Measurements from ENCODE around the gene SCN2A. TPM values are rescaled to one million over a fixed set of nuclear protein-coding genes. Genes with fewer than 3 reads are reported as not detected.

Gene SCN2A
- polyA plus RNA-seq, 1 donor (not counting 4 experiments of a cell fraction or from before 2014, with no cell fraction given), result 1.0 TPM

DNA sequence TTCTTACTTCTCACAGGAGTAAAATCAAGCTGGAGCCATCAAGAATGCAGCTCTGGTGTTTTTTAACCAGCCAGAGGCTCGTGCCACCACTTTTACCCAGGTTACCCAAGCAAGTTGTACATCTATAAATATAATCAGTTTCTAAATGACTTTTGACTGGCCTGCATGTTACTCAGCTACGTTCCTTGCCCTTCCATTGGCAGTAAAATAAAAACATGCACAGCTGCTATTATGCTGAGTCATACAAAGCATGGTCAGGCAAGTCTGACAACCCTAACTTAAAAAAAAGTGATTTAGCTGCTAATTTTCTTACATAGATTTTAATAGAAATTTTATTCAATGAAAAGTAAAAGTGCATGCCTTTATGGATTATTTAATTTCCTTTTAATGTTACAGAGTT, 118.5 kb downstream of the SCN2A start:
- Histone ChIP-seq H3K27me3 (ENCODE audit: control insufficient read depth, extremely low read depth, insufficient read depth, low read length) (no peaks in the 10 kb centered on the region), H3K4me1 (ENCODE audit: control insufficient read depth, extremely low read depth, insufficient read depth, low read length) (peaks cover 6% of the 10 kb centered on the region), H3K36me3 (ENCODE audit: control insufficient read depth in 2 of 2, extremely low read depth in 1 of 2, insufficient read depth in 2 of 2, low read length in 2 of 2) (no peaks in the 10 kb centered on the region), H3K9me1 (ENCODE audit: control insufficient read depth, extremely low read depth, insufficient read depth, low read length) (no peaks in the 10 kb centered on the region), H2AFZ (ENCODE audit: control insufficient read depth, low read length) (no peak overlapping the region), H3K27ac (ENCODE audit: control insufficient read depth, insufficient read depth, low read length) (no peak overlapping the region), H3K4me3 (ENCODE audit: control insufficient read depth in 2 of 3, extremely low read depth in 1 of 3, insufficient read depth in 2 of 3, low read depth in 1 of 3, low read length in 3 of 3) (no peak overlapping the region), H4K20me1 (ENCODE audit: control insufficient read depth, extremely low read depth, insufficient read depth, low read length) (no peaks in the 10 kb centered on the region), H3K9ac (ENCODE audit: control insufficient read depth, extremely low read depth, insufficient read depth, low read length) (no peak overlapping the region), H3K9me3 (ENCODE audit: control insufficient read depth, low read depth, low read length) (no peaks in the 10 kb centered on the region), H3K4me2 (ENCODE audit: control insufficient read depth, extremely low read depth, insufficient read depth, low read depth, low read length) (no peak overlapping the region), H3K79me2 (ENCODE audit: control insufficient read depth, insufficient read depth, low read length) (no peaks in the 10 kb centered on the region)
- DNase-seq (ENCODE audit: low read depth, low spot score), result peak; percentile 23
- FAIRE-seq, result peak; percentile 56
- TF ChIP-seq, protein P1, sequence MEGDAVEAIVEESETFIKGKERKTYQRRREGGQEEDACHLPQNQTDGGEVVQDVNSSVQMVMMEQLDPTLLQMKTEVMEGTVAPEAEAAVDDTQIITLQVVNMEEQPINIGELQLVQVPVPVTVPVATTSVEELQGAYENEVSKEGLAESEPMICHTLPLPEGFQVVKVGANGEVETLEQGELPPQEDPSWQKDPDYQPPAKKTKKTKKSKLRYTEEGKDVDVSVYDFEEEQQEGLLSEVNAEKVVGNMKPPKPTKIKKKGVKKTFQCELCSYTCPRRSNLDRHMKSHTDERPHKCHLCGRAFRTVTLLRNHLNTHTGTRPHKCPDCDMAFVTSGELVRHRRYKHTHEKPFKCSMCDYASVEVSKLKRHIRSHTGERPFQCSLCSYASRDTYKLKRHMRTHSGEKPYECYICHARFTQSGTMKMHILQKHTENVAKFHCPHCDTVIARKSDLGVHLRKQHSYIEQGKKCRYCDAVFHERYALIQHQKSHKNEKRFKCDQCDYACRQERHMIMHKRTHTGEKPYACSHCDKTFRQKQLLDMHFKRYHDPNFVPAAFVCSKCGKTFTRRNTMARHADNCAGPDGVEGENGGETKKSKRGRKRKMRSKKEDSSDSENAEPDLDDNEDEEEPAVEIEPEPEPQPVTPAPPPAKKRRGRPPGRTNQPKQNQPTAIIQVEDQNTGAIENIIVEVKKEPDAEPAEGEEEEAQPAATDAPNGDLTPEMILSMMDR (optimal IDR thresholded peaks at IDR 0.05 in 1 of 3, IDR thresholded peaks at IDR 0.05 in 1 of 3, conservative IDR thresholded peaks at IDR 0.05 in 1 of 3; ENCODE audit: extremely low read depth in 1 of 3, insufficient read depth in 2 of 3, low read length in 3 of 3), result no peak
- no peak for TF ChIP-seq EZH2 (IDR thresholded peaks at IDR 0.05; ENCODE audit: low read length)
- dilution Hi-C loops (cut with MboI; ENCODE audit: extremely low pct_ligation_motif_present, low sequenced_read_pairs), result no loop called here

DNA sequence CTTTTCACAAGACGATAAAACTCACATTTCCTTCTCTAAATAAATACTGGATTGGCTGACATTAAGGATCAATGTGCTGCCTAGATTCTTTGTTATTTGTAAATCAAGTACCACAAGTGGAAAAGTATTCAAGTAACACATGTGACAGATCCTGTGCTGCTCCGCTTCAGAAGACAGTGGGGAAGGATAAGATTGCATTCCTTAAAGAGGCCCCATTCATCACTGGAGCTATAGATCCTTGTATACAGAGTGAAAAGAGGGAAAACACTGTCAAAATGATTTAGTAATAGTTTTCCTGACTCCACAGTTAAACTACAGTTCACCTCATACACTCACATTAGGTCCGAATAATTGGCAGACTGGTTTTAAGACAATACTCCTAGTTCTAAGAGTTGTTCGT, 122.3 kb downstream of the SCN2A start:
- H3K4me1 ChIP-seq (ENCODE audit: control insufficient read depth, extremely low read depth, insufficient read depth, low read length), result peaks cover 6% of the 10 kb centered on the region
- no peak overlapping the region for H2AFZ ChIP-seq (ENCODE audit: control insufficient read depth, low read length)
- DNase-seq (ENCODE audit: low read depth, low spot score) (no peak), FAIRE-seq (no peak)
- dilution Hi-C loops (cut with MboI; ENCODE audit: extremely low pct_ligation_motif_present, low sequenced_read_pairs), result no loop called here
- no peak overlapping the region for H3K27ac ChIP-seq (ENCODE audit: control insufficient read depth, insufficient read depth, low read length)
- H3K27me3 ChIP-seq (ENCODE audit: control insufficient read depth, extremely low read depth, insufficient read depth, low read length), result no peaks in the 10 kb centered on the region
- H3K9ac ChIP-seq (ENCODE audit: control insufficient read depth, extremely low read depth, insufficient read depth, low read length), result no peak overlapping the region
- H3K36me3 ChIP-seq (ENCODE audit: control insufficient read depth in 2 of 2, extremely low read depth in 1 of 2, insufficient read depth in 2 of 2, low read length in 2 of 2), result no peaks in the 10 kb centered on the region
- no peaks in the 10 kb centered on the region for H3K9me1 ChIP-seq (ENCODE audit: control insufficient read depth, extremely low read depth, insufficient read depth, low read length)
- H3K4me3 ChIP-seq (ENCODE audit: control insufficient read depth in 2 of 3, extremely low read depth in 1 of 3, insufficient read depth in 2 of 3, low read depth in 1 of 3, low read length in 3 of 3), result no peak overlapping the region
- no peaks in the 10 kb centered on the region for H3K9me3 ChIP-seq (ENCODE audit: control insufficient read depth, low read depth, low read length)
- no peaks in the 10 kb centered on the region for H3K79me2 ChIP-seq (ENCODE audit: control insufficient read depth, insufficient read depth, low read length)
- H3K4me2 ChIP-seq (ENCODE audit: control insufficient read depth, extremely low read depth, insufficient read depth, low read depth, low read length), result no peak overlapping the region
- TF ChIP-seq, protein P1 (optimal IDR thresholded peaks at IDR 0.05 in 1 of 3, IDR thresholded peaks at IDR 0.05 in 1 of 3, conservative IDR thresholded peaks at IDR 0.05 in 1 of 3; ENCODE audit: extremely low read depth in 1 of 3, insufficient read depth in 2 of 3, low read length in 3 of 3), result no peak
- TF ChIP-seq EZH2 (IDR thresholded peaks at IDR 0.05; ENCODE audit: low read length), result no peak
- H4K20me1 ChIP-seq (ENCODE audit: control insufficient read depth, extremely low read depth, insufficient read depth, low read length), result no peaks in the 10 kb centered on the region

Measured in keratinocyte (primary cell).